K562 (cell line): ENCODE results near the gene TRIO. TPM values are rescaled to one million over a fixed set of nuclear protein-coding genes. Genes with fewer than 3 reads are reported as not detected.

Experiments used
- ATAC-seq: fragments of 200-7000 bp; cut with Tn5 transposase; 3 replicates; pipeline ENCODE4 v1.9.1; 2020; ENCODE audit warnings: moderate library complexity
- BruUV-seq: library from RNA; stranded (reverse); fragments of 400-500 nt; replicated peaks from 2 replicates; lab custom pipeline; 2021; lab: Mats Ljungman, UMichigan
- CTCF ChIA-PET: fragments of 300-600 bp; formaldehyde crosslinking; extraction: SDS; loops from one replicate; lab custom pipeline; 2021; ENCODE audit warnings: low intra/inter-chr PET ratio; lab: Yijun Ruan, JAX
- POLR2A ChIA-PET: fragments of 300-600, 350-650 bp; sonication (Branson Sonifier 250); formaldehyde crosslinking; extraction: SDS; loops from one replicate; lab custom pipeline; 2021; ENCODE audit warnings: antibody characterized with exemption, inconsistent platforms; lab: Yijun Ruan, JAX
- DNase-seq, 4 experiments: peaks; one replicate each; pipeline versions ENCODE4 v3.0.0 to v3.0.0-alpha.2; 2011 to 2018; ENCODE audit warnings: low spot score in 3 of 4, mixed read lengths in 3 of 4; ENCODE audit errors: extremely low read depth in 1 of 4
- FAIRE-seq: peaks from 2 replicates; lab custom pipeline; 2011; peaks lifted over from hg19 to GRCh38; lab: Jason Lieb, UNC
- H2AFZ ChIP-seq: 2 replicates; pipeline ENCODE4 v1.6.0; 2011; ENCODE audit warnings: low read depth, low read length, control low read depth, inconsistent platforms
- H3K27ac ChIP-seq: fragments of 200-600 bp; 3 replicates; pipeline ENCODE4 v1.8.0; 2011; ENCODE audit warnings: low read depth, mild to moderate bottlenecking, control low read depth, inconsistent platforms, low read length, moderate library complexity, mixed read lengths; ENCODE audit errors: extremely low read depth
- H3K27me3 ChIP-seq, 2 experiments: fragments of 300-600 bp in 1 of 2; 2 replicates in 1 of 2; 3 replicates in 1 of 2; pipeline versions ENCODE4 v1.6.0 to v1.8.0; 2011; ENCODE audit warnings: inconsistent platforms in 2 of 2, low read length in 2 of 2, mild to moderate bottlenecking in 1 of 2, mixed read lengths in 1 of 2, moderate library complexity in 1 of 2; ENCODE audit not compliant: control insufficient read depth in 2 of 2, insufficient read depth in 2 of 2
- H3K36me3 ChIP-seq: fragments of 300-600 bp; 3 replicates; pipeline ENCODE4 v1.8.0; 2011; ENCODE audit warnings: mild to moderate bottlenecking, low read length, inconsistent platforms; ENCODE audit not compliant: control insufficient read depth, insufficient read depth
- H3K4me1 ChIP-seq, 2 experiments: fragments of 200-600 bp in 1 of 2; replicated peaks in 1 of 2; 2 replicates in 1 of 2; 3 replicates in 1 of 2; pipeline versions ENCODE4 v1.5.1 to v1.8.0; 2011; ENCODE audit warnings: inconsistent platforms in 2 of 2, low read length in 2 of 2, mild to moderate bottlenecking in 1 of 2, mixed read lengths in 1 of 2, moderate library complexity in 1 of 2; ENCODE audit not compliant: control insufficient read depth in 2 of 2, insufficient read depth in 2 of 2
- H3K4me2 ChIP-seq: 2 replicates; pipeline ENCODE4 v1.6.1; 2011; ENCODE audit warnings: low read length, control low read depth, inconsistent platforms, mixed read lengths; ENCODE audit not compliant: insufficient read depth
- H3K4me3 ChIP-seq: fragments of 200-600 bp; sonication (generic), shearing (Covaris generic); 2 replicates; pipeline ENCODE4 v1.5.1; 2016; ENCODE audit warnings: control low read depth, inconsistent platforms
- H3K79me2 ChIP-seq: fragments of 200-600 bp; 3 replicates; pipeline ENCODE4 v1.8.0; 2011; ENCODE audit warnings: low read length, inconsistent platforms; ENCODE audit not compliant: control insufficient read depth, insufficient read depth
- H3K9ac ChIP-seq, 2 experiments: 2 replicates each; pipeline versions ENCODE4 v1.6.0 to v1.6.1; 2011; ENCODE audit warnings: low read depth in 2 of 2, low read length in 2 of 2, control low read depth in 1 of 2, inconsistent platforms in 1 of 2, mild to moderate bottlenecking in 1 of 2, mixed read lengths in 1 of 2; ENCODE audit not compliant: insufficient read depth in 1 of 2
- H3K9me1 ChIP-seq: one replicate; pipeline ENCODE4 v1.6.0; 2011; ENCODE audit warnings: inconsistent platforms, mild to moderate bottlenecking, low read length, moderate library complexity; ENCODE audit not compliant: control insufficient read depth, insufficient read depth
- H3K9me3 ChIP-seq: replicated peaks from 2 replicates; pipeline ENCODE4 v1.5.1; 2011; ENCODE audit warnings: low read depth, low read length, inconsistent platforms; ENCODE audit not compliant: control insufficient read depth, insufficient read depth
- H4K20me1 ChIP-seq: replicated peaks from 2 replicates; pipeline ENCODE4 v1.6.1; 2011; ENCODE audit warnings: low read length, inconsistent platforms, mixed read lengths; ENCODE audit not compliant: control insufficient read depth, insufficient read depth
- CAMTA2 ChIP-seq: fragments of 250-450 bp; sonication (Bioruptor Pico); conservative IDR thresholded peaks from 2 replicates; pipeline ENCODE4 v1.5.1; 2022
- FOXA1 ChIP-seq: fragments of 450-650 bp; IDR thresholded peaks from 2 replicates; pipeline ENCODE4 v1.6.1; 2016; ENCODE audit warnings: mild to moderate bottlenecking, borderline replicate concordance
- LEF1 ChIP-seq: fragments of 450-650 bp; IDR thresholded peaks from 2 replicates; pipeline ENCODE4 v1.6.1; 2016; ENCODE audit warnings: mild to moderate bottlenecking
- NCOA6 ChIP-seq: fragments of 450-650 bp; IDR thresholded peaks from 2 replicates; pipeline ENCODE4 v1.6.1; 2017; ENCODE audit warnings: mild to moderate bottlenecking
- NFATC3 ChIP-seq: fragments of 450-650 bp; IDR thresholded peaks from 2 replicates; pipeline ENCODE4 v1.6.1; 2017; ENCODE audit warnings: mild to moderate bottlenecking
- RFX1 ChIP-seq: fragments of 450-650 bp; IDR thresholded peaks from 2 replicates; pipeline ENCODE4 v1.6.1; 2016; ENCODE audit warnings: mild to moderate bottlenecking, moderate library complexity
- SMAD3 ChIP-seq: fragments of 450-650 bp; formaldehyde crosslinking; conservative IDR thresholded peaks from 2 replicates; pipeline ENCODE4 v1.4.0; 2020; ENCODE audit warnings: mild to moderate bottlenecking
- SREBF2 ChIP-seq: sonication (generic); formaldehyde crosslinking; IDR thresholded peaks from 2 replicates; pipeline ENCODE4 v1.4.0; 2020; ENCODE audit warnings: mild to moderate bottlenecking, missing genetic modification reagents
- TRIM24 ChIP-seq, 2 experiments: fragments of 450-650 bp; IDR thresholded peaks; 2 replicates each; pipeline ENCODE4 v1.6.1; 2016
- ZBED1 ChIP-seq: IDR thresholded peaks from 2 replicates; pipeline ENCODE4 v1.6.1; 2014
- ZFP36 ChIP-seq: fragments of 150-350 bp; IDR thresholded peaks from 2 replicates; pipeline ENCODE4 v1.6.1; 2018; ENCODE audit warnings: low read length, low read depth; ENCODE audit not compliant: partially characterized antibody
- ZNF239 ChIP-seq: fragments of 250-450 bp; sonication (Bioruptor Pico); IDR thresholded peaks from 2 replicates; pipeline ENCODE4 v1.4.0; 2020; ENCODE audit warnings: mild to moderate bottlenecking
- ZNF3 ChIP-seq: fragments of 250-450 bp; sonication (Bioruptor Pico); IDR thresholded peaks from 2 replicates; pipeline ENCODE4 v1.5.0; 2021; ENCODE audit warnings: mild to moderate bottlenecking, moderate library complexity
- WGBS: fragments of 100-300 bp; shearing (Covaris generic); methylation state at CpG from one replicate; pipeline ENCODE4 v1.1.6; 2016; ENCODE audit warnings: low coverage, mixed read lengths; ENCODE audit not compliant: insufficient coverage; ENCODE audit errors: missing lambda C conversion rate; 5-methylcytosine and 5-hydroxymethylcytosine counted together
- in situ Hi-C: fragments of 300-500 bp; cut with MboI; formaldehyde crosslinking; loops from 4 replicates; pipeline ENCODE4 v1.15.0; 2018; ENCODE audit warnings: inconsistent platforms, mixed read lengths
- intact Hi-C: fragments of 100-400 bp; cut with micrococcal nuclease; formaldehyde crosslinking; loops from 2 replicates; pipeline ENCODE4 v1.14.2; 2022
- polyA plus RNA-seq, 8 experiments: library from polyadenylated mRNA; depleted of rRNA in 4 of 8; stranded (reverse) in 5 of 8; unstranded in 3 of 8; fragments of >200 nt; fragmentation: Nextera tagmentation in 2 of 8; fragmentation: Illumina TruSeq in 1 of 8; extraction: Ambion mirVana in 2 of 8; extraction: Trizol in 1 of 8; gene quantifications; 2 replicates each; pipeline versions ENCODE4 v1.2.1 to v1.2.3, GENCODE V29; 2011 to 2014; ENCODE audit warnings: inconsistent platforms in 1 of 8, missing spikeins in 1 of 8
- total RNA-seq, 7 experiments: library from RNA; depleted of rRNA in 6 of 7; stranded (reverse); fragments of >200 nt in 6 of 7; fragmentation: Illumina TruSeq in 2 of 7; extraction: Trizol in 2 of 7; gene quantifications; 2 replicates each; pipeline versions ENCODE4 v1.2.1 to v1.2.3, GENCODE V29; 2011 to 2021; ENCODE audit warnings: low replicate concordance in 1 of 7
- TF ChIP-seq, protein P1 (sequence below): fragments of 250-450 bp; sonication (Bioruptor Pico); IDR thresholded peaks from 2 replicates; pipeline ENCODE4 v1.5.0; 2021

The TRIO gene
- total and polyA plus RNA-seq, 9 of the 15 experiments (the other 6 are each of a cell fraction or from before 2014, with no cell fraction given) = 0.24 to 5.0 (median 1.1) TPM

DNA sequence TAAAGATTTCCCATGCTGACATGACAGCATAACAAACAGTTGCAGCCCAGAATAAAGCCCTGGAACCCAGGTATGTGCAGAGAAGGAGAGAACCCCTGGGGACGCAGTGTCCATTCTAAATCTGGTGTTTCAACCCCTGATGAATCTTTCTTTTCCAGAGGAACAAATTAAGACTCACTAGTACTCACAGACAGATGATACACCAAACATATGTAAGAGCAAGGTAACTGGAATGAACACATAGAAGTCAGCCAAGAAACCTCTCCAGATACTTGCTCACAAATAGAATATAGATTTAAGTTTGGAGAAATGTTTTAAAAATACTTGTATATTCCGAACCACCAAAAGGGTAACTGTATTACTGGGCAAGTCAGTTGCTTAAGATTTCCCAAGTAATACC is 307.6 kb downstream of the TRIO start:
- Histone ChIP-seq H3K27ac (no peak overlapping the region), H2AFZ (no peak overlapping the region), H3K4me3 (no peak overlapping the region), H3K4me1 (no peaks in the 10 kb centered on the region; a peak in 2 of 5 replicates), H3K9me3 (no peaks in the 10 kb centered on the region), H3K4me2 (no peak overlapping the region), H3K36me3 (no peaks in the 10 kb centered on the region), H3K79me2 (no peaks in the 10 kb centered on the region), H3K9ac (no peak overlapping the region), H3K27me3 (peaks cover 15 to 28% of the 10 kb centered on the region in 2 experiments), H4K20me1 (no peaks in the 10 kb centered on the region), H3K9me1 (no peaks in the 10 kb centered on the region)
- ChIA-PET POLR2A (no interaction called here), CTCF (no interaction called here)
- in situ Hi-C loops (no loop called here), intact Hi-C loops (no loop called here)
- no TSS peak for BruUV-seq
- WGBS = 7% methylated on average over 2 of the region's 2 CpGs
- no peak for DNase-seq
- TF ChIP-seq, protein P1, sequence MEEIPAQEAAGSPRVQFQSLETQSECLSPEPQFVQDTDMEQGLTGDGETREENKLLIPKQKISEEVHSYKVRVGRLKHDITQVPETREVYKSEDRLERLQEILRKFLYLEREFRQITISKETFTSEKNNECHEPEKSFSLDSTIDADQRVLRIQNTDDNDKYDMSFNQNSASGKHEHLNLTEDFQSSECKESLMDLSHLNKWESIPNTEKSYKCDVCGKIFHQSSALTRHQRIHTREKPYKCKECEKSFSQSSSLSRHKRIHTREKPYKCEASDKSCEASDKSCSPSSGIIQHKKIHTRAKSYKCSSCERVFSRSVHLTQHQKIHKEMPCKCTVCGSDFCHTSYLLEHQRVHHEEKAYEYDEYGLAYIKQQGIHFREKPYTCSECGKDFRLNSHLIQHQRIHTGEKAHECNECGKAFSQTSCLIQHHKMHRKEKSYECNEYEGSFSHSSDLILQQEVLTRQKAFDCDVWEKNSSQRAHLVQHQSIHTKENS = no peak
- TF ChIP-seq FOXA1 (no peak), ZNF3 (CRISPR knock-in tag) (no peak), ZBED1 (no peak), NCOA6 (no peak), ZNF239 (CRISPR knock-in tag) (no peak), SMAD3 (no peak)
- no peak for ATAC-seq
- no peak for FAIRE-seq

DNA sequence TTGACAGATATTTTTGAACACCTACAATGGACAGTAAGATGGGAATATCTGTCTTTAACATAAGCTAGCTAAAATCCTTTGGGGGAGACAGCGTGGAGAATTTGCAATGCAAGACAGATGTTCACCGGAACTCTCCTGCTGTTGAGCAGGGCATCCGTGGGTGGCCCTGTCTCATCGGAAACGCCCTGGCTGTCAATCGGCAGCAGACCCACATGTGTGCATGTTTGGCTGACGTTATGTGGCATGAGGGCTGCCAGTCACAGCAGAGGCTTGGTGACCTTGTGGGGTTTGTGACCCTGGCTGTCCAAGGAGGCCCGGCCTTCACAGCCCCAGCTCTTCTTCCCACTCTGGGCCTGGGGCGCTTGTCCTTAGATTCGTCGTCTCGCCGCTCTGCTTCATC is 308.7 kb downstream of the TRIO start:
- ChIA-PET CTCF (no interaction called here), POLR2A (no interaction called here)
- Histone ChIP-seq H3K9ac (no peak overlapping the region), H3K27me3 (peaks cover 9 to 23% of the 10 kb centered on the region in 2 experiments), H3K9me1 (no peaks in the 10 kb centered on the region), H3K4me3 (no peak overlapping the region), H3K4me1 (no peaks in the 10 kb centered on the region; a peak in 2 of 5 replicates), H3K27ac (no peak overlapping the region), H3K36me3 (no peaks in the 10 kb centered on the region), H3K9me3 (no peaks in the 10 kb centered on the region), H2AFZ (no peak overlapping the region), H3K4me2 (no peak overlapping the region), H4K20me1 (no peaks in the 10 kb centered on the region), H3K79me2 (no peaks in the 10 kb centered on the region)
- WGBS = 2% methylated on average over 13 of the region's 13 CpGs
- FAIRE-seq (no peak), DNase-seq (no peak), ATAC-seq (no peak)
- in situ Hi-C loops (no loop called here), intact Hi-C loops (no loop called here)
- no TSS peak for BruUV-seq
- no peak for TF ChIP-seq NFATC3
- no peak for TF ChIP-seq RFX1
- no peak for TF ChIP-seq CAMTA2 (CRISPR knock-in tag)
- TF ChIP-seq LEF1 = no peak
- TF ChIP-seq SREBF2 (CRISPR knock-in tag) = no peak
- no peak for TF ChIP-seq ZFP36
- TF ChIP-seq TRIM24 (IDR thresholded peaks at IDR 0.05) = no peak
